ENCODE results near the gene TXLNB. TPM values are rescaled to one million over a fixed set of nuclear protein-coding genes. Genes with fewer than 3 reads are reported as not detected.
"Not testable (repeated sequence)": the region's sequence is repeated elsewhere in the genome, so short reads cannot be mapped to it uniquely, and the experiment has no call there.

The TXLNB gene
- total and polyA plus RNA-seq, 10 donors, result 1.2 to 6.6 (median 3.1) TPM

DNA sequence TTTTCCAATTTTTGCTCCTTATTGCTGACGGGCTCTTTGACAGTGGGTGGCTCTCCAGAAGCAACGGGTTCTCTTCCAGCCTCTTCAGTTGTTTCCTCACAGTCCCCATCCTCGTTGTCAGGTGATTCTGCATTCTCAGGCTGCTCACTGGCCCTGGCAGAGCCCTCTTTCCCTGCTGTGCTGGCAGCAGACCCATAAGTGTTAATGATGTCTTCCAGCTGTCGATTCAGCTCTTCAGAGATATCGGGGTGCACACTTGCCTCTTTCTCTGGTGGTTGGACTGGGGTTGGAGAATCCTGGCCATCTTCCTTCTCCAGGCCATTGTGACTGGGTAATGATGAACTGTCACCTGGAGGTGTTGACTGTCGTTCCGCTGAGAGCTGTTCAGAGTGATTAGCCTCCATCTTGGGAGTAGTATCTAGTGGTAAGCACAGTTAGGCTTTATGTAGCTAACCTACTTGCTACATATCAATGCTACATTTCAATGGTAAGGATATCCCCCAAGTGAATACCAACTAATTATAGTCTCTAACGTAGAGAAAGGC is 3.2 kb downstream of the TXLNB start:
- no peak for DNase-seq
- intact Hi-C loops (cut with DNase I; ENCODE audit: low total_unique reads), result no loop called here
- Histone ChIP-seq H3K9me3 (no peaks in the 10 kb centered on the region), H3K36me3 (peaks cover 0 to 23% (median 0%) of the 10 kb centered on the region in 6 donors), H3K27me3 (replicated peaks in 1 of 7) (no peaks in the 10 kb centered on the region), H3K4me3 (no peak overlapping the region), H3K27ac (peak overlapping the region in 1 of 8 donors; percentile 93), H3K4me1 (peaks cover 19 to 45% (median 36%) of the 10 kb centered on the region in 6 donors)
- TF ChIP-seq POLR2A (IDR thresholded peaks at IDR 0.05) (no peak), POLR2AphosphoS5 (IDR thresholded peaks at IDR 0.05) (no peak)
- TF ChIP-seq, protein P1, sequence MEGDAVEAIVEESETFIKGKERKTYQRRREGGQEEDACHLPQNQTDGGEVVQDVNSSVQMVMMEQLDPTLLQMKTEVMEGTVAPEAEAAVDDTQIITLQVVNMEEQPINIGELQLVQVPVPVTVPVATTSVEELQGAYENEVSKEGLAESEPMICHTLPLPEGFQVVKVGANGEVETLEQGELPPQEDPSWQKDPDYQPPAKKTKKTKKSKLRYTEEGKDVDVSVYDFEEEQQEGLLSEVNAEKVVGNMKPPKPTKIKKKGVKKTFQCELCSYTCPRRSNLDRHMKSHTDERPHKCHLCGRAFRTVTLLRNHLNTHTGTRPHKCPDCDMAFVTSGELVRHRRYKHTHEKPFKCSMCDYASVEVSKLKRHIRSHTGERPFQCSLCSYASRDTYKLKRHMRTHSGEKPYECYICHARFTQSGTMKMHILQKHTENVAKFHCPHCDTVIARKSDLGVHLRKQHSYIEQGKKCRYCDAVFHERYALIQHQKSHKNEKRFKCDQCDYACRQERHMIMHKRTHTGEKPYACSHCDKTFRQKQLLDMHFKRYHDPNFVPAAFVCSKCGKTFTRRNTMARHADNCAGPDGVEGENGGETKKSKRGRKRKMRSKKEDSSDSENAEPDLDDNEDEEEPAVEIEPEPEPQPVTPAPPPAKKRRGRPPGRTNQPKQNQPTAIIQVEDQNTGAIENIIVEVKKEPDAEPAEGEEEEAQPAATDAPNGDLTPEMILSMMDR (IDR thresholded peaks at IDR 0.05 in 8 of 11, conservative IDR thresholded peaks at IDR 0.05 in 3 of 11), result no peak
- WGBS, 5 donors, result 90 to 94% (median 92%) methylated on average over 8 of the region's 8 CpGs

DNA sequence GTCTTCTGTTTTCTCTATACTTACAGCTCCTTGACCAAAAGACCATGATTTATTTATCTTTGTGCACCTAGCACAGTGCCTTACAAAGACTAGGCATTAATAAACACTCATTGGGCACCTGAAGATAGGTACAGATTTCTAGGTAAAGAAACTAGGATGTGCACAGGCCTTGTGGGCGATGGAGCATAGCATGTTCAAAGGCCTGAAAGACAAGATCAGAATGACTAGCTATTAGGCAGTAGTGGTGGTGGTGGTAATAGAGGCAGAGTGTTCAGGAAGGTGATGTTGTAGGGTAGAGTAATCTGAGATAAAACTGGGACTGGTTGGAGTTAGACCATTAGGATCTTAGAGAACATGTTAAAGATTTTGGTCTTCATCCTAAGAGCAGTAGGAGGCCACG is 3.9 kb downstream of the TXLNB start:
- peaks cover 19 to 38% (median 32%) of the 10 kb centered on the region in 6 donors for H3K4me1 ChIP-seq
- no peak for TF ChIP-seq POLR2A (IDR thresholded peaks at IDR 0.05)
- TF ChIP-seq, protein P1 (IDR thresholded peaks at IDR 0.05 in 8 of 11, conservative IDR thresholded peaks at IDR 0.05 in 3 of 11), result no peak
- TF ChIP-seq POLR2AphosphoS5 (IDR thresholded peaks at IDR 0.05), result no peak
- H3K4me3 ChIP-seq, result no peak overlapping the region
- DNase-seq, result no peak
- WGBS, 5 donors, result 93 to 98% (median 95%) methylated on average over 2 of the region's 2 CpGs
- no peaks in the 10 kb centered on the region for H3K27me3 ChIP-seq (replicated peaks in 1 of 7)
- peaks cover 0 to 23% (median 0%) of the 10 kb centered on the region in 6 donors for H3K36me3 ChIP-seq
- no peaks in the 10 kb centered on the region for H3K9me3 ChIP-seq
- no peak overlapping the region for H3K27ac ChIP-seq
- intact Hi-C loops (cut with DNase I; ENCODE audit: low total_unique reads), result no loop called here

DNA sequence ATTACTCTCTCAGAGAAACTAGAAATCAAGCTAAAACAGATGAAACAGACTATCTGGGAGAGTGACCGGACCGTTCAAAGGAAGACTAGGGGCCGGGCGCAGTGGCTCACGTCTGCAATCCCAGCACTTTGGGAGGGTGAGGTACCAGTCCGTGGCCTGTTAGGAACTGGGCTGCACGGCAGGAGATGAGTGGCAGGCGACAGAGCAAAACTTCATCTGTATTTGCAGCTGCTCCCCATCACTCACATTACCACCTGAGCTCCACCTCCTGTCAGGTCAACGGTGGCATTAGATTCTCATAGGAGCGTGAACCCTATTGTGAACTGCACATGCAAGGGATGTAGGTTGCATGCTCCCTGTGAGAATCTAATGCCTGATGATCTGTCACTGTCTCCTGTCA is 5.4 kb downstream of the TXLNB start:
- H3K9me3 ChIP-seq; H3K4me3 ChIP-seq; H3K27me3 ChIP-seq (replicated peaks in 1 of 7); intact Hi-C loops (cut with DNase I; ENCODE audit: low total_unique reads); DNase-seq; H3K27ac ChIP-seq: not testable (repeated sequence)
- 89 to 97% (median 96%) methylated on average over 10 of the region's 10 CpGs for WGBS, 5 donors
- Histone ChIP-seq H3K36me3 (peaks cover 0 to 23% (median 0%) of the 10 kb centered on the region in 6 donors), H3K4me1 (peaks cover 11 to 24% (median 19%) of the 10 kb centered on the region in 6 donors)

DNA sequence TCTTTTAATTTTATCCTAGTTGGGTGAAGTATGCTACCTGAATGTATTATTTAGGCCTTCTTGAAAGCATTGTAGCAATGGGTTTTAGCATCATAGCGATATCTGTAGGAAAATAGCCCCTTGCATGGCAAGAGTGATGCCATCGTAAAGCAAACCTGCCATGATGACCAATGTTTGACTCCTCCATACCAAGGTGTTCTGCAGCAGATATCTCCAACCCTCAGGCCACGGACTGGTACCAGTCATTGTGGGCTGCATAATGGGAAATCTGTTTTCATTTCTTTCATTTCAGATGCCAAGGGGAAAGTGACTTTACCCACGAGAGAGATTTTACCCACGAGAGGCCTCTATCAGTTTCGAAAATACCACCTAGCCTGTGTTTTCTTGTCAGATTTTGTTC is 6.2 kb downstream of the TXLNB start:
- DNase-seq, result no peak
- Histone ChIP-seq H3K27ac (no peak overlapping the region), H3K27me3 (replicated peaks in 1 of 7) (no peaks in the 10 kb centered on the region), H3K36me3 (peaks cover 0 to 23% (median 0%) of the 10 kb centered on the region in 6 donors), H3K4me1 (peaks cover 8 to 20% (median 14%) of the 10 kb centered on the region in 6 donors), H3K4me3 (no peak overlapping the region), H3K9me3 (no peaks in the 10 kb centered on the region)
- 80 to 91% (median 84%) methylated on average over 6 of the region's 6 CpGs for WGBS, 5 donors
- TF ChIP-seq, protein P1 (IDR thresholded peaks at IDR 0.05 in 8 of 11, conservative IDR thresholded peaks at IDR 0.05 in 3 of 11), result no peak
- TF ChIP-seq POLR2AphosphoS5 (IDR thresholded peaks at IDR 0.05) (no peak), POLR2A (IDR thresholded peaks at IDR 0.05) (no peak)
- intact Hi-C loops (cut with DNase I; ENCODE audit: low total_unique reads), result no loop called here

Measured in spleen (tissue), 11 donors.